Limb (tissue), 2 donors: ENCODE measurements around the gene TK2.
"Not testable (repeated sequence)": the region's sequence is repeated elsewhere in the genome, so short reads cannot be mapped to it uniquely, and the experiment has no call there.

ENCODE experiments used
- DNase-seq, 2 donors: peaks; one replicate each; pipeline ENCODE4 v3.0.0-alpha.2; 2016; ENCODE audit errors: extremely low spot score in 2 of 2

TK2 gene

DNA sequence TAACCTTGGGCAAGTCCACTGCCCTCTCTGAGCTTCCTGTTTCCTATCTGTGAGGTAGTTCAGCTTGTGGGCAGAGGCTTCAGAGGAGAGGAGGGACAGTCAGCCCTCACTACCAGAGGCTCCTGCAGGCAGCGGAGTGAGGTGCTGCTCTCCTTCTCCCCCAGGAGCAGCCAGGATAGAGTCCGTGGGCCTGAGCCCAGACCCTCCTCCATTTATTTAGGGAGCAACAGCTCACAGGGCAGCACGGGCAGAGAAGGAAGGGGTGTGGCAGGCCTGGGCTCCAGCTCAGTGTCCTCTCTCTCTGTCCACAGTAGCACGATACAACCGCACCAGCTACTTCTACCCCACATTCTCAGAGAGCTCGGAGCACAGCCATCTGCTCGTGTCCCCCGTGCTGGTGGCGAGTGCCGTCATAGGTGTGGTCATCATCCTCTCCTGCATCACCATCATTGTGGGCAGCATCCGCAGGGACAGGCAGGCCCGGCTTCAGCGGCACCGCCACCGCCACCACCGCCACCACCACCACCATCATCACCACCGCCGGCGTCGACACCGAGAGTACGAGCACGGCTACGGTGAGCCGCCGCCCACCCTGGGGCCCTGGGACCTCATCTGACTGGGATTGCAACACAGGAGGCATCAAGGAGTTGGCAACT, 80.5 kb downstream of the TK2 start:
- DNase-seq, result no peak

- no peak for DNase-seq
These were observed 81.5 kb downstream of the TK2 start for GRCh38 chr16:66468321-66468965.

GRCh38 chr16:66467611-66468010, 82.3 kb downstream of the TK2 start:
- no peak for DNase-seq

- not testable (repeated sequence) for DNase-seq
These were observed 83.3 kb downstream of the TK2 start for GRCh38 chr16:66466636-66467035.

GRCh38 chr16:66465946-66466345, 84.0 kb downstream of the TK2 start:
- DNase-seq, result not testable (repeated sequence)

- no peak for DNase-seq
These were observed 87.0 kb downstream of the TK2 start for GRCh38 chr16:66462912-66463311.

- no peak for DNase-seq
These were observed 89.2 kb downstream of the TK2 start for GRCh38 chr16:66460703-66461102.

DNA sequence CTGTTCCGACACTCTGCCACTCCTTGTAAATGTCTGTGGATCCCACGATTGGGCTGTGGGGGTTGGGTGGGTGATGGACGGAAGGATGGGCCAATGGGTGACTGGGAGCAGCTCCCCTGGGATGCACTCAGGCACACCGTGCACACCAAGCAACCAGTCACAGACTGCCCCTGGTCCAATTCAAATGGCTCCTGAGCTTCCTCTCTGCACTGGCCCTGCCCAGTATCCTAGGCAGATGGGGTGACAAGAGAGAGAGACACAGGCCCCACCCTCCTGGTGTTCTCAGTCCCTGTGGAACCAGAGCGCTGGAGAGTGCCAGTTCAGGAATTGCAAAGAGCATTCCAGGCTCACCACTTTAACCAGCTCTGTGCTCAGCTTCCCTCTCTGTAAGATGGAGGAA, 90.0 kb downstream of the TK2 start:
- no peak for DNase-seq

GRCh38 chr16:66458853-66459252, 91.1 kb downstream of the TK2 start:
- DNase-seq, result no peak

DNA sequence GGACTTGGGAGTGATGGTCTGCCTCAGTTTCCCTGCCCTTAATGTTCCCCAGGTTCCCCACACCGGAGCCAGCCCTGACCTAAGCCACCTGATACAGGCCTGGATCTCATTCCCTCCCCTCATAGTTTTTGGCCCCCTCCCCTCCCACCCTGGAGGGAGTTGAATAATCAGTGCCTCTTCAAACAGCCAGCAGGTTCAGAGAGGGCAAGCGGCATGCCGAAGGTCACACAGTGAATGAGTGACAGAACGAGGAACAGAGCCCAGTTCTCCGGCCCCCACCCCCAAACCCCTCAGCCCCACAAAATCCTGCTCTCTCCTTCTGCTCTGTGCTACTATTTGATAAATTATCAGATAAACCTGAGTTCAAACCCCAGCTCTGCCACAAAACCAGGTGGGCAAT, 91.6 kb downstream of the TK2 start:
- no peak for DNase-seq
